Hematopoietic multipotent progenitor cell treated with erythropoietin and hydrocortisone succinate and interleukin-3 and kit ligand, for 6 days (in vitro differentiated cells): ENCODE data around the gene ZNF18.
A peak's percentile ranks its signal among the peaks of the same experiment; 100 is the strongest.
"Not testable (repeated sequence)": the region's sequence is repeated elsewhere in the genome, so short reads cannot be mapped to it uniquely, and the experiment has no call there.

Experiments
- DNase-seq: peaks from one replicate; pipeline ENCODE4 v3.0.0-alpha.2; 2015

Gene ZNF18

DNA sequence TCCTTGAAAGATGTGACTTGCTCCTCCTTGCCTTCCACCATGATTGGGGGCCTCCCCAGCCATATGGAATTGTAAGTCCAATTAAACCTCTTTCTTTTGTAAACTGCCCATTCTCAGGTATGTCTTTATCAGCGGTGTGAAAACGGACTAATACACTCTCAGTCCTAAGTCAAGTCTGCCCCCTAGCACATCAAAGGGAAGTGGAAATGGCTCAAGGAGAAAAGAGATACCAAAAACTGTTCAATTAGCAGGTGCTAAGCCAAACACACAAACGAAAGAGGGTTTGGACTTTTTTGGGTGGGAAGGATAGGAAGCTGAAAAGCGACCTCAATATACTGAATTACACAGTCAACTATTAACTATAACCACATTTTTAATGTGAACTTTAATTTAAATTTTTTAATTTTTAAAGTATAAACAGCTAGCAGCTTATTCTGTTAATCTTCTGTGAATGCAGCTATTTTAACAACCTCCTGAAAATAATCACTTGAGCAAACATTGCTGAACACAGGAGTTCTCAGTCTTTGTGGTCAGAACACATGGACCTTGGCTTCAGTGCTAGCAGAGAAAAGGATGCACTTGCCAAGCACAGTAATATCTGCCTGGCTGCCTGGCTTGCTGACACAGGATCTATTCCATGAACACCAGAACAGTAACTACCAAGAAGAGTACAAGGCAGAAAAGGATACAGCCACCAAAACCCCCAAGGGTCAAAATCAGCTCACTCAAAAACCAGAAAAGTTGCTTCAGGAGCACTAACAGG is 10.9 kb downstream of the ZNF18 start:
- no peak for DNase-seq

DNA sequence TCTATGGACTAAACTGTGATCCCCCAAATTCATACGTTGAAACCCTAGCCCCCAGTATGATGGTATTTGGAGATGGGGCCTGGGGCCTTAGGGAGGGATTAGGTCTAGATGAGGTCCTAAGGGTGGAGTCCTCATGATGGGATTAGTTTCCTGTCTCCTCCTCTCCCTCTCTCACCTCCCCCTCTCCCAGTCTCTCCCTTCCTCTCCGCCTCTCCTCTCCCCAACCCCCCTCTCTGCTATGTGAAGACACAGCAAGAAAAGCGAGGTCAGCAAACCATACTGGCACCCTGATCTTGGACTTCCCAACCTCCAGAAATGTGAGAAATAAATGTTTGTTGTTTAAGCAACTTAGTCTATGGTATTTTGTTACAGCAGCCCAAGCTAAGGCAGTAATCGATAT is 15.4 kb downstream of the ZNF18 start:
- no peak for DNase-seq

DNA sequence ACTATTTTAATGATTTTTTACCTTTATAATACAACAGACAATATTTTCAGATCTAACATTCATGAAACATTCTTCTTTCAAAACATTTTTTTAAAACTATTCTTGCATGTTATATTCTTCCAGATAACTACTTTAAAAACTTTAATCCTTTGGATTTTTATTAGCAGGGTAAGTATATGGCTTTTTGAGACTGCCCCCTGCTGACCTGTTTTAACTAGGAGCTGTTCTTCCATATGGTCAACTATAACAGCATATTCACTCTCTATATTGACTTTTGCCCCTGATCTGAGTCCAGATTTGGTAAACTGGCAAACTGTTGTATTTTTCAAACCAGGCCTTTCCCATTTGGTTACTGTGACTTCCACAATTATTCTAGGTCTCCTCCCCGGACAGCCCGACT is 16.5 kb downstream of the ZNF18 start:
- DNase-seq, result peak; percentile 21

DNA sequence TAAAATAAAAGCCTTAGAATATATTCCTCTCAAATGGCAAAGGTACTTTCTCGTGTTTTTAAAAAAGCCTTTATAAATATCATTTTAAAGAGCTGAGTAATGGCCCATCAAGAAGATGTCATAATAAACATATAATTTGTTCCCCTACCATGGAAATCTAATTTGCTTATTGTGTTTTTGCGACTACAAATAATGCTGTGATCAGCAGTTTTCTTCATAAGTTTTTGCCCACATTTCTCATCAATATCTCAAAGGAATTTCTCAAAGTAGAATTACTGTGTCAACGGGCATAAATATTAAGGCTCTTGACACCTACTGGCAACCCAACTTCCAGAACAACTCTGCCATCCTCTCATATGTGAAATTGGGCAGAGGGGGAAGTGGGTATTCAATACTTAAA is 17.5 kb downstream of the ZNF18 start:
- no peak for DNase-seq

- not testable (repeated sequence) for DNase-seq
These were observed 24.5 kb downstream of the ZNF18 start for GRCh38 chr17:11972741-11973140.

DNA sequence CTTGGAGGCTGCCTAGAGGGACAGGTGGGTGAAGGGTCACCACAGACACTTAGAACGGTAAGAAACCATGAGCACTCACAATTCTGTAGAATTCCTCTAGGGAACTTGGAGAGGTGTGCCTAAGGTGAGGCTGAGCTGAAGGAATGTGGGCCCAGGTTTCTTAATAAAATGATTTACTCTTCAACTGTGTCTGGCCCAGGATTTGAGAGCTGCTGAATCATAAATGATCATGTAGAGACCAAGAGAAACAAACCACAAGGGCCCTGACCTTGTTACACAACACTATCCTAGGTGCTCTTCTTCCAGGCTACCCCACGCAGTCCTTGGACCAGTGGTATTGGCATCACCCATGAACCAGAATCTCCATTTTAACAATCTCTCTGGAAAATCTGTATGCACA is 27.7 kb downstream of the ZNF18 start:
- no peak for DNase-seq

GRCh38 chr17:11954936-11955335 is 42.3 kb downstream of the ZNF18 start:
- no peak for DNase-seq

- DNase-seq, result no peak
These were observed 43.4 kb downstream of the ZNF18 start for GRCh38 chr17:11953924-11954323.

GRCh38 chr17:11952610-11953009 is 44.7 kb downstream of the ZNF18 start:
- no peak for DNase-seq

DNA sequence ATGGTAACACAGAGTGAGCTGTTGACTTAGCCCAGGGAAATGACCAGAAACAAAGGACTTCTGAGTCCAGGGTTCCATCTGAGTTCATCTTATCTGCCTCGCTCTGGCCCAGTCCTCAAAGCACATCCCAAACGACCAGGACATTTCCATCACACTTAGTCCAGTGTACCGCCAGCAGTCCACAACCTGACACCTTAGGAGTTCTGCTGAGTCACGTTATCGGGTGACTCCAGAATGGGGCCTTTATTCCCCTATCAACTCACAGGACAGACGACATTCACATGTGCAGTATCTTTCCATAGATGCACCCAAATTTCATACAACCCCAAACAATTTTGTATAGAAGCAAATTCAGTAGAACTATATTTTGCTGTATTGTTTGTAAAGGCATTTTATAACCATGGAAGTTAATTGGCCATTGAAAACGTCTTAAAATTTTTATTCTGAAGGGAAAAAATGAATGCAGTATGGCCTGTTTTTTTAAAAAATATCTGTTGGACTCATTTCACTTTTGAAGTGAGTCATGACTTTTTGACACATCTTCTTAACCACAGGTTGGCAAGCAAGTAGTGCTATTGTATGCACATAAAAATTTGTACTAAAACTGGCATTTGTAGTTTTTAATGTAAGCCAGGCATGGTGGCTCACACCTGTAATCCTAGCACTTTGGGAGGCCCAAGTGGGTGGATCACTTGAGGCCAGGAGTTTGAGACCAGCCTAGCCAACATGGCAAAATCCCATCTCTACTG is 46.3 kb downstream of the ZNF18 start:
- no peak for DNase-seq

GRCh38 chr17:11949571-11949970 is 47.7 kb downstream of the ZNF18 start:
- DNase-seq, result not testable (repeated sequence)

DNA sequence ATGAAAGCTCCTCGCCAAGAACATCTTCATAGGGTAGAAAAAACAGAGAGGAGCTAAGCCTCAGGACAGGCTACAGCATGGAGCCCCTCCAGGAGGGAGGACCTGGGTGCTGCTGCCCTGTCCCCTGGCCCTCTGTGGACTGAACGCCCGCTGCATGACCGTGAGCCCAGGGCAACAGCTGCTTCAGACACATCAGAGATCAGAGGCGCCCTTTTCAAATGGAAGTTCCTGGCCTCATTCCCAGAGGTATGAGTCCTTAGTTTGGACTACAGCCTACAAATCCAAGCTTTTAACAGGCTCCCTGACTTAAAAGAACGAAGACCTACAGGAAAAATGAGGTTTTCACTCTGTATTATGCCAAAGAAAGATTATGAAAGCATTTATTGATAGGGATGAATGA is 48.5 kb downstream of the ZNF18 start:
- DNase-seq, result no peak

DNA sequence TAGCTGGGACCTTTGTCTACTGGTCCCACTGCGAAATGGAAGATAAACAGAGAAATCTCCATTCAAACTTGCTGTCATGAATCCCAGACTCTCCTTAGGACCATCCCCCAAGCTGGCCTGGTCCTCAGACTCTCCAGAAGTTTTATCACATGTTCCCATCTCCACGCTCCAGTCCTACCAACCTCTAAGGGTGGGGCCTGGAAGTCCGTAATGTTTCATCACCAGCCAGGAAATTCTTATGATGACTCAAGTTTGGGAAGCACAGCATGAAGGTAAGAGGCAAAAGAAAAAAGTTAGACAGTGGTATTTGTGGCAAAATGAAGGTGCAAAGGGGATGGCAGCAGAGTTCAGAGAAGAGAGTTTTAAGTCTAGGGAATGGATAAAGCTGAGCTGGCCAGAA is 52.7 kb downstream of the ZNF18 start:
- DNase-seq, result no peak

GRCh38 chr17:11943759-11944347 is 53.4 kb downstream of the ZNF18 start:
- no peak for DNase-seq

- not testable (repeated sequence) for DNase-seq
These were observed 54.2 kb downstream of the ZNF18 start for GRCh38 chr17:11943086-11943485.

GRCh38 chr17:11940904-11941303 is 56.4 kb downstream of the ZNF18 start:
- DNase-seq, result no peak

DNA sequence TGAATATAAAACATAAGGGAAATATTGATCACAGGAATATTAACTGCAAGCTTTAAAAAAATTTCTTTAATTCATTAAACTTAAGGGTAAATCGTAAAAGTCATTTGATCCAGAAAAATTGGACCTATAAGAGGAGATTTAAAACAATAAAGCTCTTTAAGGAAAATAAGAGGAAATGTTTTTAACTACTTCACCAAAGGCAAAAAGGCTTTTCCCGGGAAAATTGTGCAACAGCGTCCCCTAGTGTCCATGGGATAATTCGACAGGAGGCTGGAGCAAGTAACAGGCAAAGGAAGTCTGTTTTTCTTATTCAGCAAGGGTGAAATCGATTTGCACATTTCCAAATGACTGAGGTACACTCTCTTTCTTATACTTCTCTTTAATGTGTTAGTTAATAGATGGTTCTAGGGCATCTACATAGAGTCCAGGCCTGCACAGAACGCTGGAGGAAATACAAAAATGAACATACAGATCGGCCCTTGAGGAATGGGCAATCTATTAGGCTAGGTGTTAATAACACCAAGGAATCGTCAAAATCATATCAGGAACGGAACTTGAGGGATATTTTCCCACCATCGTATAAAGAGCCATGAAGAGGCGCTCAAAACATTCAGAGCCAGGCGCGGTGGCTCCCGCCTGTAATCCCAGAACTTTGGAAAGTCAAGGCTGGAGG is 61.4 kb downstream of the ZNF18 start:
- peak; percentile 73 for DNase-seq

DNA sequence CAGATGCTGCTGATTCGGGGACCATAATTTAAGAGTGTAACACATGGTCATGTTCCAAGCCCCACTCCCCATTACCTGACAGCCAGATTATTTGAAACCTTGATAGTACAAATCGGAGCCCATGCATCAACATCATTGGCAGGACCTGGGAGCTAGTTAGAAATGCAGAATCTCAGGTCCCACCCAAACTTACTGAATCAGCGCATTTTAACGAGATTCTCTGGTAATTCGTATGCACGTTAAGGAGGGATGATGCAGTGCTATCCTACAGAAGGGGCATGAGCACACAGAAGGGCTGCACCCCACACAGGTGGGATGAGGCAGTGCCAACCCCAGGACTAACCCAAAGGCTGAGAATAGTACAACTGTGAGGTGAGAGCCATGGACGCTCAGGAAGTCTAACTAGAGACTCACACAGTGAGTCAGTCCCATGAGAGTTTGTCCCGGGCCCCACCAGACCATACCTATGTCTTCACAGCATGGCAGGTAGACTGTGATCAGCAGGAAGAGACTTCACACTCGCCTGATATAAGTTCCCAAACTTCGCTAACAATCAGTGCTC is 64.9 kb downstream of the ZNF18 start:
- DNase-seq, result no peak

- peak; percentile 49 for DNase-seq
These were observed 68.8 kb downstream of the ZNF18 start for GRCh38 chr17:11928436-11928835.
